ENCODE results near the gene HEXB.

GRCh38 chr5:74636552-74636951 lies 48.5 kb upstream of the HEXB start:
- TF ChIP-seq CREB1 (IDR thresholded peaks at IDR 0.05), result no peak
- TF ChIP-seq CREB1 (CRISPR knock-in tag; IDR thresholded peaks at IDR 0.05), result no peak
- TF ChIP-seq KMT2A (CRISPR knock-in tag; IDR thresholded peaks at IDR 0.05), result no peak
- TF ChIP-seq RFX5 (IDR thresholded peaks at IDR 0.05; ENCODE audit: low read depth, low read length), result no peak
- TF ChIP-seq, protein P1, sequence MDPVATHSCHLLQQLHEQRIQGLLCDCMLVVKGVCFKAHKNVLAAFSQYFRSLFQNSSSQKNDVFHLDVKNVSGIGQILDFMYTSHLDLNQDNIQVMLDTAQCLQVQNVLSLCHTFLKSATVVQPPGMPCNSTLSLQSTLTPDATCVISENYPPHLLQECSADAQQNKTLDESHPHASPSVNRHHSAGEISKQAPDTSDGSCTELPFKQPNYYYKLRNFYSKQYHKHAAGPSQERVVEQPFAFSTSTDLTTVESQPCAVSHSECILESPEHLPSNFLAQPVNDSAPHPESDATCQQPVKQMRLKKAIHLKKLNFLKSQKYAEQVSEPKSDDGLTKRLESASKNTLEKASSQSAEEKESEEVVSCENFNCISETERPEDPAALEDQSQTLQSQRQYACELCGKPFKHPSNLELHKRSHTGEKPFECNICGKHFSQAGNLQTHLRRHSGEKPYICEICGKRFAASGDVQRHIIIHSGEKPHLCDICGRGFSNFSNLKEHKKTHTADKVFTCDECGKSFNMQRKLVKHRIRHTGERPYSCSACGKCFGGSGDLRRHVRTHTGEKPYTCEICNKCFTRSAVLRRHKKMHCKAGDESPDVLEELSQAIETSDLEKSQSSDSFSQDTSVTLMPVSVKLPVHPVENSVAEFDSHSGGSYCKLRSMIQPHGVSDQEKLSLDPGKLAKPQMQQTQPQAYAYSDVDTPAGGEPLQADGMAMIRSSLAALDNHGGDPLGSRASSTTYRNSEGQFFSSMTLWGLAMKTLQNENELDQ (CRISPR knock-in tag; IDR thresholded peaks at IDR 0.05; ENCODE audit: borderline replicate concordance), result no peak

Data from HepG2 (cell line).